NOMO-1 treated with DMSO at 0.1 percent for 48 hours (cell line): ENCODE results near the gene CTXND2.
"Not testable (repeated sequence)": the region's sequence is repeated elsewhere in the genome, so short reads cannot be mapped to it uniquely, and the experiment has no call there.

ENCODE experiments used
- DNase-seq: peaks from one replicate; lab custom pipeline; 2025; ENCODE audit not compliant: unreplicated experiment; lab: John Stamatoyannopoulos, UW

Gene CTXND2

DNA sequence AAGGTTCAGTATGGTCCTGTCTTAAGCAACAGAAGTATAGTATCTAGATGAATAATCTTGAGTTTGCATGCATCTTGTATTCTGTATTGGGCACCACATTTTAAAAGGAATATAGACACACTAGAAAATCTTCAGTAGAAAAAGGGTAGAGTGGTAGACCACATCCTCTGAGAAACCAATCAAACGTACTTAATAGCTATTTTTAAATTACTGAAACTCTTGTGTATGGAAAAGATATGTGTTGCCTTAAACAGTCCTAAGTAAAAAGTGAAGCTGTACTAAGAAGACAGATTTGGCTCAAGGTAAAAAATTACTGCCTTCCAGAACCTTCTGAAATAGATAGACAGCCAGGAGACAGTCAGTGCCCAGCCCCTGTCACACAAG lies 3.1 kb downstream of the CTXND2 start:
- no peak for DNase-seq

DNA sequence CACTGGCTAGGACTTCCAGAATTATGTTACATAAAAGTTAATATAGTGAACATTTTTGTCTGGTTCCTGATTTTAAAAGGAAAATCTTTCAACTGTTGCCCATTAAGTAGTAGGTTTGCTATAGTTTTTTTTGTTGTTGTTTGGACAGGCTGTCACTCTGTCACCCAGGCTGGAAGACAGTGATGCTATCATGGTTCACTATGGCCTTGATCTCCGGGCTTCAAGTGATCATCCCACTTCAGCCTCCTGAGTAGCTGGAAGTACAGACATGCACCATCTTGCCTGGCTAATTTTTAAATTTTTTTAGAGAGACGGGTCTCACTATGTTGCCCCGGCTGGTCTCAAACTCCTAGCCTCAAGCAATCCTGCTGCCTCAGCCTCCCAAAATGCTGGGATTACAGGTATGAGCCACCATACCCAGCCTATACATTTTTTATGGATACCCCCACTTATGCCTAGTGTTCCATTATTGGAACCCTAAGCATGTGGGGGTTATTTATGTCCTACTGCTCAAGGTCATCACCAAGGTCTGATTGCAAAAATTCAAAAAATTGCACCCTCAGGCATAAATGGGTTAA lies 6.5 kb downstream of the CTXND2 start:
- no peak for DNase-seq

DNA sequence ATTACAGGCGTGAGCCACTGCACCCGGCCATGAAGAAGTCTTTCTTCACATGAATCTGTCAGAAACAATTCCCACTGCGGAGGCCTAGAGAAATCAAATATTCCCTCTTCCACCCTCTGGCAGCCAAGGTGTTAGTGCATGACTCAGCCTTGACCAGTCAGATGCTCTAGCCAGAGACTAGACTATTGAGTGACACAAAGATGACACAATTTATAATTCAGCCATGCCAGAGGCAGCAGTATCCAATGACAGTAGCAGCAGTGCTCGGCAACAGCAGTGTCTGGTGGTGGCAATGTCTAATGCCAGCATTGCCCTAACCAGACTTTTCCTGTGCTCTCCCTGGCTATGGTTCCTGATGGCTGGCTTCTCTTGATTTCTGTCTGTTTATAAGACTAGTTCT lies 8.7 kb downstream of the CTXND2 start:
- no peak for DNase-seq

DNA sequence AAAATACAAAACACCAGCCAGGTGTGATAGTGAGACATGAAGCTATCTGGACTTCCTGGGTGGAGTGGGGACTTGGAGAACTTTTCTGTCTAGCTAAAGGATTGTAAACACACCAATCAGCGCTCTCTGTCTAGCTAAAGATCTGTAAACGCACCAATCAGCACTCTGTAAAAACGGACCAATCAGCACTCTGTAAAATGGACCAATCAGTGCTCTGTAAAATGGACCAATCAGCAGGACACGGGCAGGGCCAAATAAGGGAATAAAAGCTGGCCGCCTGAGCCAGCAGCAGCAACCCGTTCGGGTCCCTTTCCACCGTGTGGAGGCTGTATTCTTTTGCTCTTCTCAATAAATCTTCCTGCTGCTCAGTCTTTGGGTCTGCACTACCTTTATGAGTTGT lies 12.9 kb downstream of the CTXND2 start:
- not testable (repeated sequence) for DNase-seq

DNA sequence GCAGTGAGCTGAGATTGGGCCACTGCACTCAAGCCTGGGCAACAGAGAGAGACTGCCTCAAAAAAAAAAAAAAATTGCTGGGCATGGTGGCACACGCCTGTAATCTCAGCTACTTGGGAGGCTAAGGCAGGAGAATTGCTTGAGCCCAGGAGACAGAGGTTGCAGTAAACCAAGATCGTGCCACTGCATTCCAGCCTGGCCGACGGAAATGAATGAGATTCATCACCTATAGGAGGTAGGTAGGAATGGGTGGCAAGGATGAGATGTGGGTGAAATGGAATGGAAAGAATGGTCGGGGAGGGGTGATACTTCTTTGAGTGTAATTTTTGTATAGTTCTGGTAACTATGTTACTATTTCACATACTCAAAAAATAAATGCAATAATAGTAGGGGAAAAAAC lies 15.4 kb downstream of the CTXND2 start:
- DNase-seq, result no peak

DNA sequence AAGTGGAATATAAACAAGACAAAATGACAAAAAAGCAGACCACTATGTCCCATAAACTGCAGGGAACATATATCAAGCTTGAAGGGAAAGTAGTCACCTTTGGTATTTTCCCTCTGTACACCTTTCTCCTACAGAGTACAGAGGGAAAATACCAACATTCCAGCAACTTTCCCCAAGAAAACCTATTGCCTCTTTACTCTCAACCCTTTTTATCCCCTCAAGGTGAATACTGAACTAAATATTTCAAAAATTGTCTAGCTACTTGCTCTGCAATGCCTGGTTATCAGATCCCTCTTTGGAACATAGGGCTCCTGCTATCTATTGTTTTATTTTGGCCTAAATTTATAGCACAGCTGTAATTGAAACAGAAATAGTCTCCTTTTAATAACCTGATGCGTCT lies 15.8 kb downstream of the CTXND2 start:
- DNase-seq, result no peak

DNA sequence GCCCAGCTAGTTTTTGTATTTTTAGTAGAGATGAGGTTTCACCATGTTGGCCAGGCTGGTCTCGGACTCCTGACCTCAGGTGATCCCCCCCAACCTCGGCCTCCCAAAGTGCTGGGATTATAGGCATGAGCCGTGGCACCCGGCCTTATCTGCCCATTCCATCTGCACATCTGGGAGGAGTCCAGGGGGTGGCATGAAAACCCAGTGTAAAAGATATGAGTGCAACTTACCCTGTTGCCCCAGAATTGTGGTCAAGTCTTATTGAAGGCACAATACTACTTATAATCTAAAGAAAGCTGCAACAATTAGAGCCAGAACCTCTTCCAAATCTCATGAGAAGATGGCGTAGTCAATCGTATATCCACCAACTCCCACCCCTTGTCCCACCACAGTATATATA lies 18.4 kb downstream of the CTXND2 start:
- DNase-seq, result no peak

DNA sequence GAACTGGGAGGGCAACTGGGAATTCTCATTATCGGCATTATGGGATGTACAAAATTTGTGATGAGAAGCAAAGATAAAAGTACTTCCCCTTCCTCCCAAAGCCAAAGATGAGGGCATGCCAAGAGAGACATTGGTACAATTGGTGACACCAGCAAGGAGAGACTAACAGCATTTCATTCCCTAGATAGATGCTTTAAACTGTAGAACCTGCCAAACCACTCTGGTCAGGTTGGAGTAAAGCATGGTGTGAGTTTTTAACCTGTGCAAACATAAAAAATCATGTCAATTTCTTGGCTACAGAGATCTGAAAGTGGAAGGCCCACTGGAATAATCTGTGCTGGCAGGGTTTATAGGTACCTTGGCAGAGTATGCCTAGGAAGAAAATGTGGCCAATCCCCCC lies 19.4 kb downstream of the CTXND2 start:
- DNase-seq, result no peak

DNA sequence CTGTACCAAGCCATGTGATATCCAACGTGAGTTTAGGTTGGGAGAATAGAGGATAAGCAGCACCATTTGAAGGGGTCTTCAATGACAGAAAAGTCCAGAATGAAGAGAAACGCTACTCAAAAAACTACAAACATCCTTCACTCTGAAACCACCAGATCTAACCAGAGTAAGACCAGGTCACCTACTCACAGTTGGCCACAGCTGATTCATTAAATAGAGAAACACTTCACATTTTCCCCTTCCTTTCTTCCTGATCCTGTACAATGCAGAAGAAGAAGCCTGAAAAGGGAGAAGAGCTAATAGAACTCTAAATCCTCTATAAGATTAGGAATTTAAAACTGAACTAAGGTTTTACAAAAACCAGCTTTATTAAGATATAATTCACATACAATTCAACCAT lies 19.9 kb downstream of the CTXND2 start:
- no peak for DNase-seq

DNA sequence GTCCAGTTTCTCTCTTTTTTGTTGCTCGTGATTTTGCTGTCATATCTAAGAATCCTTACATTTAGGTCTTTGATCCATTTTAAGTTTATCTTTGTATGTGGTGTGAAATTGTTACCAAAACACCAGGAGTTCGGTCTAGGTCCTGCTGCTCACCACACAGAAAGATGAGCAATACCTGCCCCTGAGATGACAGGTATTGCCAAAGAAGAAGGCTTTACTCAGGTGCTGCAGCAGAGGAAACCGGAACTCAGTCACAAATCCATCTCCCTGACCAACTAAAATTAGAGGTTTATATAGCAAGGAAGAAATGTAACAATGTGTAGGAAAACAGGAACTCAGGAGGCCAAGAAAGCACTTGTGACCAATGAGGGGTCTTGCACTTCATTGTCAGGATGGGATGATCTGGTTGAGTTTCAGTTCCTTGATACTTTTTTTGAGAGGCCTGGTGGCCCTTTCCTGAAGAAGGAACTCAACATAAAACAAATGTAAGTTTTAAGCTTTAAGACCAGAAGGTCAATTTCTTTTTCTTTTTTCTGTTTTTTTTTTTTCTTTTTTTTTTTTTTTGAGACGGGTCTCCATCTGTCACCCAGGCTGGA lies 22.7 kb downstream of the CTXND2 start:
- DNase-seq, result peak; percentile 65

DNA sequence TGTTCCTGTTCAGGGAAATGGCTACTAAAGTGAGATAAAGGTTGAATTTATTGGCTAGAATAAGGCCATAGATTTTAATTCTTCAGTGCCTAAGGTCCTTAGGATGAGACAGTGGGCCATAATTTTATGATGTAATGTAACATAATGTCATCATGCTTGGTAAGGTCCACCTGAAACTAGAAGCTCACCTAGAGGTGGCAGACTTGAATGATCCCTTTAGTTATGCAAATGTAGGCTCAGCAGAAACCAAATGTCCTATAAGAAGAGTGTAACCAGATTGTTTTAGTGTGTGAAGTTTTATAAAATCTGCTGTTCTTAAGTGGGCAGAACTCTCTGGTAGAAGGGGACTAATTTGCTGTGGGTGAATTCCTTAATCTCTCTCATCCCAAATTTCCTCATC lies 25.7 kb downstream of the CTXND2 start:
- no peak for DNase-seq

DNA sequence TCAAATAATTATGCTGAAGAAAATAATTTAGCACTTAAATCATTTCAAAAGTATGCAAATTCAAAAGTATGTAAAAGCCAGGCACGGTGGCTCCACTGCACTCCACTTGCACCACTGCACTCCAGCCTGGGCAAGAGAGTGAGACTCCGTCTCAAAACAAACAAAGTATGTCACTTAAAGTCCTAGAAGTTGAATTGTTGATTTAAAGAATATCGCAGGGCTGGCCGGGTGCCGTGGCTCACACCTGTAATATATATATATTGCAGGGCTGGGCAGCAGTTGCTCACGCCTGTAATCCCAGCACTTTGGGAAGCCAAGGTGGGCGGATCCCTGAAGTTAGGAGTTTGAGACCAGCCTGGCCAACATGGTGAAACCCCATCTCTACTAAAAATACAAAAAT lies 30.5 kb downstream of the CTXND2 start:
- DNase-seq, result no peak

DNA sequence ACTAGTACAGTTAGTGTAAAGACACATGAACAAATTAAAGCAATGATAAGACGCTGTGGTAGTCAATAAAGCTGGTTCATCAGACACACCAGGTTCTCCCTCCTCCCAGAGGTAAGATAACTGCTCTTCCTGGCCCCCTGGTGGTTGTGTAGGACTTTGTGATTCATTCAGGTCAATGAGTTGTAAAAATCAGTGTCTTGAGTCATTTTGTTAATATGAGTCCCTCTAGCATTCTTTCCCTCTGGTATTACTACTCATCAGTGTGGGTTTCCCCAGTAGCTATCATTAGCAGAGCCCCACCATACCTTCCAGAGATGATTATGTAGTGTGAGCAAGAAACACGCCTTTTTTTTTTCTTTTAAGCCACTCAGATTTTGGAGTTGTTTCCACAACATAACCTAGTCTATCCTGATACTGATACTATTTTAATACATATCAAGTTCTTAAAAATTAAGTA lies 35.6 kb downstream of the CTXND2 start:
- DNase-seq, result peak; percentile 81

DNA sequence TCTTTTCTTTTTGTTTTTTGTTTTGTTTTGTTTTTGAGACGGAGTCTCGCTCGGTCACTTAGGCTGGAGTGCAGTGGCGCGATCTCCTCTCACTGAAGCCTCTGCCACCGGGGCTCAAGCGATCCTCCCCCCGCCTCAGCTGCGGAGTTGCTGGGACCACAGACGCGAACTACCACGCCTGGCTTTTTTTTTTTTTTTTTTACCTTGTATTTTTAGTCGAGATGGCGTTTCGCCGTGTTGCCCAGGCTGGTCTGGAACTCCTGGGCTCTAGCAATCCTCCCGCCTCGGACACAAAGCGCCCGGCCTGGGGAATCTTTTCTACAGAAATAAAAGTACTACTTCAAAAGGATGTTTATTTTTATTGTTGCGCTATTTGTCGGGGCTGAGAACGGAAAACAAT lies 38.1 kb downstream of the CTXND2 start:
- DNase-seq, result no peak

DNA sequence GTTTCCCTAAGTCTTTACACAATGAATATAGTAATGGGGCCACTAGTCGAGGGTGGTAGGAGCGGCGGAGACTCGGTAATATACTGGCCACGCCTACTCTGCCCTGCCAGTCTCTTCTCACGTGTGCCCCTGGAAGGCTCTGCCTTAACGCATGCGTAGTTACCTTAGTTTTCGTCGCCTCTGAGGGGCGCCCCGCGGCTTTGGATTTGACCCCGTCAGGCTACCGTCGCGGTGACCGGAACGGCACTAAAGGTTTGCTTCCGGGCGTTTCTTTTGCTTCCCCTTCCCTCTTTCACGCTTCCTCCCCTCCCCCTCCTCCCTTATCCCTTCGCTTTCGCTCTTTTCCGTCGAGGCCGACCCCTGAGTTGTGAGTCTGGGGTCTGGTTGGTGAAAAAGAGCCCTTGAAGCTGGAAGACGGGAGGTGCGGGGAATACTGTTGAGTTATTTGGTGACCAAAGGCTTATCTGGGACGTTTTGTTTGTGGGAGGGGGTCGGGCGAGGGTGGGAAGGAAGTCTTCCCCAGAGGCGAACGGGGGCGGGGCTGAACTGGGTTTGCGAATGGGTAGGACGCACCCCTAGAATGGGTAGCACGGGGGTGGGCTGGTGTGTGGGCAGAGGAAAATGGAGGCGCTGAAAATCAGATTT lies 39.3 kb downstream of the CTXND2 start, which contains the start of gene SETDB1:
Gene SETDB1 (plus strand): TSS at position 267 of the 645 bp plus-strand sequence. CDS start 1,352 bp downstream, outside the sequence.
- DNase-seq, result peak; percentile 99

DNA sequence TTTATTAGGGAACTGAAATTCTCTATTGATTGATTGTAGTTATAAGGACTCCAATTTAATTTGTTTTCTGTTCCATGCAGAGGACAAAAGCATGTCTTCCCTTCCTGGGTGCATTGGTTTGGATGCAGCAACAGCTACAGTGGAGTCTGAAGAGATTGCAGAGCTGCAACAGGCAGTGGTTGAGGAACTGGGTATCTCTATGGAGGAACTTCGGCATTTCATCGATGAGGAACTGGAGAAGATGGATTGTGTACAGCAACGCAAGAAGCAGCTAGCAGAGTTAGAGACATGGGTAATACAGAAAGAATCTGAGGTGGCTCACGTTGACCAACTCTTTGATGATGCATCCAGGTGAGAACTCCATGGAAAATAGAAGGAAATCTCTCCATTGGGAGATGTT lies 40.7 kb downstream of the CTXND2 start:
- peak; percentile 7 for DNase-seq

DNA sequence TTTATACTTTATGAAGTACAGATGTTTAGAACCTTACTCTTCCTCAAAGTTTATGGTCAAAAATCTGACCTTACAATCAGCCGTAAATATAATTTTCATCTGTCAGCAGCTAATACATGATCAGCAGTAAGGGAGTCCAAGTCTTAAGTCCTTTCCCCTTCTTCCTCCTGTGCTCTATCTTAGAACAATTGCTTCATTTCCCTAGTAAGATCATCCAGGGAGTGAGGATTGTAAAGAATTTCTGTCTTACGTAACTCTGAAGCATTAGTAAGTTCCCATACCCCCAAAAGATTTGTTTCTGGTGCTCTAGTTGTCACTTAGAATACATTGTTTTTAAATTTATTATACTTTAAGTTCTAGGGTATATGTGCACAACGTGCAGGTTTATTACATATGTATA lies 41.4 kb downstream of the CTXND2 start:
- DNase-seq, result no peak

DNA sequence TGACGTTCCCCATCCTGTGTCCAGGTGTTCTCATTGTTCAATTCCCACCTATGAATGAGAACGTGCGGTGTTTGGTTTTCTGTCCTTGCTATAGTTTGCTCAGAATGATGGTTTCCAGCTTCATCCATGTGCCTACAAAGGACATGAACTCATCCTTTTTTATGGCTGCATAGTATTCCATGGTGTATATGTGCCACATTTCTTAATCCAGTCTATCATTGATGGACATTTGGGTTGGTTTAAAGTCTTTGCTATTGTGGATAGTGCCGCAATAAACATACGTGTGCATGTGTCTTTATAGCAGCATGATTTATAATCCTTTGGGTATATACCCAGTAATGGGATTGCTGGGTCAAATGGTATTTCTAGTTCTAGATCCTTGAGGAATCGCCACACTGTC lies 41.8 kb downstream of the CTXND2 start:
- not testable (repeated sequence) for DNase-seq

DNA sequence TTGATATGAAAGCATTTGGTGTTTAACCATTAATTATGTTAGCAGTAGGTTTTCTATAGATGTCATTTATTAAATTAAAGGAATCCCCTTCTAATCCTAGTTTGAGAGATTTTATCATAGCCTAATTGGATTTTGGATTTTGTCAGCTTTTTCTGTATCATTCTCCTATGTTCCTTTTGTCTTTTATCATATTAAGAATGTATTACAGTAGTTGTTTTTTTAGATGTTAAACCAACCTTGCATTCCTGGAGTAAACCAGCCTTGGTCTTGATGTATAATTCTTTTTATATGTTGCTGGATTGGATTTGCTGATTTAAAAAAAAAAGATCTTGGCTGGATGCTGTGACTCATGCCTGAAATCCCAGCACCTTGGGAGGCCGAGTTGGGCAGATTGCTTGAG lies 44.8 kb downstream of the CTXND2 start:
- peak; percentile 26 for DNase-seq

DNA sequence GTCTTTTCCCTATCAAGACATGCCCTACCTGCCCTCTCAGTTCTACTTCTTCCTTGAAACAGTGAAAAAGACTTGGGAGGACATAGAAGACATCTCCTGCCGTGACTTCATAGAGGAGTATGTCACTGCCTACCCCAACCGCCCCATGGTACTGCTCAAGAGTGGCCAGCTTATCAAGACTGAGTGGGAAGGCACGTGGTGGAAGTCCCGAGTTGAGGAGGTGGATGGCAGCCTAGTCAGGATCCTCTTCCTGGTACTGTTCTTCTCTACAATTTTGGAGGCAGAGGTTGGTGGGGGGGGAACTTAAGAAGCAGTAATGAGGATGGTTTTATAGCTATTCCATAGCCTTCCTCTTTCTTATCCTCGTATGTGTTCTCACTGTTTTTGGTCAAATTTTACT lies 57.9 kb downstream of the CTXND2 start:
- no peak for DNase-seq

DNA sequence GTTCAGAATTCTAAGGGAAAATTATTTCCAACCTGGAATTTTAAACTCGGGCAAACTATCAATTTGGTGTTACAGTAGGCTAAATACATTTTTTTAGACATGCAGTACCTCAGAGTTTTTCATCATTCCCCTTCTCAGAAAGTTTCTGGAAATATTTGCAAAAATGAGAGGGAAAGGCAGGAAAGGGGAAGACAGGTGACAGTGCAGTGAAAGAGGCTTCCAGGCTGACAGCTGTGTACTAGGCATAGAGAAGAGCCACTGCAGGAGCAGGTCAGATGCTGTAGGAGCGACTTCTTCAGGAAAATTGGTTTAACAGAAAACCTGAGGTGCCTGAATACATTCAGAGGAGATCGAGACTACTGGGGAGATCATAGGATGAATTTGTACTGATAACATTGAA lies 67.8 kb downstream of the CTXND2 start:
- DNase-seq, result no peak

DNA sequence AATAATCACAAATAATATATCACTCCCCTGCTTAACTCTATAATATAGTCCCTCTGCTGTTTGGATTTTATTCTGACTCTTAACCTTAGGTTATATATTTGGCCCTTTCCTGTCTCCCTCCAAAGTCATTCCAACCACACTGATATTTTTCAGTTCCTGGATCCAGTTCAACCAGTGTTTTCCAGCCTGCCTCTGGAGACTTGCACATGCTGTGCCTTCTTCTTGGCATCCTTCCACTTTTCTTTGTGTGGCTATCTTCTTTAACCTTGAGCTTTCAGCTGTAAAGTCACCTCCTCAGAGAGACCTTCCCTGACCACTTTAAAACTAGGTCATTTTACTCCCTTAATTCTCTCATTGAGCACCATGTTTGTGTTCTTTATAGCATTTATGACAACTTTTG lies 68.3 kb downstream of the CTXND2 start:
- no peak for DNase-seq

DNA sequence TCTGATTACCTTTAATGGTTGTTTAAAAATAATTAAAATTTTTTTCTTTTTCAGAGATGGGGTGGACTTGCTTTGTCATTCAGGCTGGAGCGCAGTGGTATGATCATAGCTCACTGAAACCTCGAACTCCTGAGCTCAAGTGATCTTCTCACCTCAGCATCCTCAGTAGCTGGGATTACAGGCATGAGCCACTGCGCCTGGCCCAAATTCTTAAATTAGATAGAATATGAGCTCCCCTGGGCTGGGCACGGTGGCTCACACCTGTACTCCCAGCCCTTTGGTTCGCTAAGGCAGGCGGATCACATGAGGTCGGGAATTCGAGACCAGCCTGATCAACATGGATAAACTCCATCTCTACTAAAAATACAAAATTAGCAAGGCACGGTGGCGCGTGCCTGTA lies 70.7 kb downstream of the CTXND2 start:
- no peak for DNase-seq
